HFF-Myc (cell line): Measurements from ENCODE around the gene BSPRY.

Source experiments
- DNase-seq: peaks from one replicate; pipeline ENCODE4 v3.0.0-alpha.2; 2011; ENCODE audit warnings: low read depth; ENCODE audit errors: extremely low read depth
- H3K4me3 ChIP-seq: replicated peaks from 2 replicates; pipeline ENCODE4 v1.5.1; 2011; ENCODE audit warnings: low read depth, mild to moderate bottlenecking, control low read depth, low read length
- TF ChIP-seq, protein P1 (sequence below): IDR thresholded peaks from 2 replicates; pipeline ENCODE4 v1.5.1; 2012; ENCODE audit warnings: mild to moderate bottlenecking, low read depth, low read length, control low read depth; ENCODE audit errors: missing control alignments

Gene BSPRY

DNA sequence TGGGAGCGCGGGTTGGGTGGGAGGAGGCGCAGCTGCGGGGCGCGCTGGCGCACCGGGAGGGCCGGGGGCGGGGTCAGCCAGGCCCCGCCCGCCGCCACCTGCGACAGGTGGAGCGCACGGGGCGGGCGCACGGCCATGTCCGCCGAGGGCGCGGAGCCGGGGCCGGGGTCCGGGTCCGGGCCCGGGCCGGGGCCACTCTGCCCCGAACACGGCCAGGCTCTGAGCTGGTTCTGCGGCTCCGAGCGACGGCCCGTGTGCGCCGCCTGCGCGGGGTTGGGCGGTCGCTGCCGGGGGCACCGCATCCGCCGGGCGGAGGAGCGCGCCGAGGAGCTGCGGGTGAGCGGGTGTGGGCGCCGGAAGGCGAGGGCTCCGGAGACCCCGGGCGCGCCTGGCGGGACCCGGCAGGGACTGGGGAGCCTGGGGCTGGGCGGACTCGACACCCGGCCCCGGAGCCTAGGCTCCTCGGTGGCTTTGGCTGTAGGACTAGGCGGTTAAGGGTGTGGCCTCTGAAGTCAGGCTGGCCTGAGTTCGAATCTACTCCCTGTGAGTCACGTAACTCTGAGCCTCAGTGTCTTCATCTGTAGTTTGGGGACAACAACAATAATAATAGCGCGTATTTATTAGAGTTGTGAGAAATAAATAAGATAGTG is at the start of gene BSPRY:
Gene BSPRY (plus strand): TSS at position 97 of the 650 bp plus-strand sequence. CDS start 39 bp downstream, at position 136.
- no peak for DNase-seq
- TF ChIP-seq, protein P1, sequence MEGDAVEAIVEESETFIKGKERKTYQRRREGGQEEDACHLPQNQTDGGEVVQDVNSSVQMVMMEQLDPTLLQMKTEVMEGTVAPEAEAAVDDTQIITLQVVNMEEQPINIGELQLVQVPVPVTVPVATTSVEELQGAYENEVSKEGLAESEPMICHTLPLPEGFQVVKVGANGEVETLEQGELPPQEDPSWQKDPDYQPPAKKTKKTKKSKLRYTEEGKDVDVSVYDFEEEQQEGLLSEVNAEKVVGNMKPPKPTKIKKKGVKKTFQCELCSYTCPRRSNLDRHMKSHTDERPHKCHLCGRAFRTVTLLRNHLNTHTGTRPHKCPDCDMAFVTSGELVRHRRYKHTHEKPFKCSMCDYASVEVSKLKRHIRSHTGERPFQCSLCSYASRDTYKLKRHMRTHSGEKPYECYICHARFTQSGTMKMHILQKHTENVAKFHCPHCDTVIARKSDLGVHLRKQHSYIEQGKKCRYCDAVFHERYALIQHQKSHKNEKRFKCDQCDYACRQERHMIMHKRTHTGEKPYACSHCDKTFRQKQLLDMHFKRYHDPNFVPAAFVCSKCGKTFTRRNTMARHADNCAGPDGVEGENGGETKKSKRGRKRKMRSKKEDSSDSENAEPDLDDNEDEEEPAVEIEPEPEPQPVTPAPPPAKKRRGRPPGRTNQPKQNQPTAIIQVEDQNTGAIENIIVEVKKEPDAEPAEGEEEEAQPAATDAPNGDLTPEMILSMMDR: no peak
- H3K4me3 ChIP-seq: no peak within 1 kb of the TSS

DNA sequence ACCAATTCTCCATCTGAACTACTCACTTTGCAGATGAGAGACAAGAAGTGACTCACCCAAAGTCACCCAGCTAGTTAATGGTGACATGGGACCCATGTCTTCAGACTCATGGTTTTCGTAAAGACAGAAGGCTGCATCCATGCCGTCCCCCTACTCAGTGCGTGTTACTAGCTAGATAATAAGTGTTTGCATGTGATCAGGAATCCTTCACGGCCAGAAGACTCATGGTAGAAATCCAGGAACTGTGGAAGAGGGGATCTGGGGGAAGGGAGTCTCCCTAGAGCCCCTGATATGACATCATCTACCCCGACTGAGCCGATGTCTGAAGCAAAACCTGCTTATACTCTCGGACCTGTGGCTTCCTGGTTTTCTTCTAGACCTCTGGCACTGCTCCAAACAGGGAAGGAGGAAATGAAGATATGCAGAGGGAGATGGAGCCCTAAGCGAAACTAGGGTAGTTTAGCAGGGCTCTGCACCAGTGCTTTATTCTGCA is 49.5 kb upstream of the BSPRY start:
- no peak overlapping the region for H3K4me3 ChIP-seq
- no peak for DNase-seq

DNA sequence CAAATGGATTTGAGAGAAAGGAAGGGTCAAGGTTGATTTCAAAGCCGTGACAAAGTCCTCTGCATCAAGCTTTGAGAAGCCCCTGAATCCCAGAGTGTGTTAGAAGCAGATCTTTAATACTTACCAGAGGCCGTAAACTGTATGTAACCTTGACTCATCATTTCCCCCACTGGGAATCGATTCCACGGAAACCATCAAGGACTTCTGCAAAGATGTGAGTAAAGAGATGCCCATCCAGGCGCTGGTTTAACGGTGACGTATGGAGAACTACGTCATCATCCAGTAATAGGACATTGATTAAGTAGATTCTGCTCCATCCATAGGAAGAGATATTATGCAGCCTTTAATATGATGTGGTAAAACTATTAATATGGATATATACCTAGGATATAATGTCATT is 47.8 kb upstream of the BSPRY start:
- no peak for DNase-seq
- H3K4me3 ChIP-seq: no peak overlapping the region
- TF ChIP-seq, protein P1: no peak

More for the DNA sequence above, 49.5 kb upstream of the BSPRY start:
- TF ChIP-seq, protein P1: no peak

DNA sequence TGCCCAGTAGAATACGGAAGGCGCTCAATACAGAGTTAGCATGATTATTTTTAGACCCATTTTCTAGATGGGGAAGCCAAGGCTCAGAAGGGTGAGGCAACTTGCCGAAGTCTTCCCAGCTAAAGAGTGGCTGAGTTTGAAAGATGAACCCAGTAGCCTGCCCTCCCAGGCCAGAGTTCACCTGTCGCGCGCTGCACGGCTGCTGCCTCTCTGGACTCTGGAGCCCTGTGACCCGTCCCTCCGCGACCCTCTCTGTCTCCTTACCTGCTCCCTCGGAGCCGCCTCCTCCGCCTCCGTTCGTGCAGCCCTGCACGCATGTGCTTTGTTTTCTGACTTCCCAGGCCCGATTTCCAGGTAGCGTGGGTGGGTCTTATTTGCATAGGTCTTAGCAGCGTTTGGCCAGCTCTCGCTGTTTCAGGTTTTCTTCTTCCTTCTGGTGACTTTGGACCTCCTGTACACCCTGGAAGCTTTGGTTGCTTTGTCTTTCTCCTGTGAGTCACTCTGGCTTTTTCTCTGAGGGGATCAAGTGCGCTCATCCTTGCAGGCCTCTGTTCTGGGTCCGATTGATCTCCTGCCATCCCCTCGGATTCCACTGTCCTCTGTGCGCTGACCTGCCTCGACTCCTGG is 46.4 kb upstream of the BSPRY start, which contains the start of gene RNF183:
Gene RNF183 (minus strand): TSS at position 585 of the 627 bp plus-strand sequence. CDS start 5,192 bp downstream, outside the sequence.
- no peak for DNase-seq
- no peak within 1 kb of the TSS for H3K4me3 ChIP-seq
- TF ChIP-seq, protein P1: no peak

DNA sequence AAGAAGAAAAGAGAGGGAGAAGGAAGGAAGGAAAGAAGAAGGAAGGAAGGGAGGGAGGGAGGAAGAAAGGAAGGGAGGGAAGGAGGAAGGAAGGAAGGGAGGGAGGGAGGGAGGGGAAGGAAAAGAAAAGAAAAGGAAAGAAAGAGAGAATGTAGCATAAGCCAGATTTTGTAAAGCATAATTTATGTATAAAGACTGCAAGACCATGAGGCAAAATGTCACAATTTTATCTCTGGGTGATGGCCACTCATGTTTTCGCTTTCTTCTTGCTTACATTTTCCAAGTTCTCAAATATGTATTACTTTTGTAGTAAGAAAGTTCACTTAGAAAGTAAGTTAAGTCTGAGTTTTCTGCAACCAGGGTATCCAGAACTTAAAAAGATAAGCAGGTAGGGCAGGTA is 42.8 kb upstream of the BSPRY start:
- TF ChIP-seq, protein P1: no peak
- H3K4me3 ChIP-seq: no peak overlapping the region
- no peak for DNase-seq

DNA sequence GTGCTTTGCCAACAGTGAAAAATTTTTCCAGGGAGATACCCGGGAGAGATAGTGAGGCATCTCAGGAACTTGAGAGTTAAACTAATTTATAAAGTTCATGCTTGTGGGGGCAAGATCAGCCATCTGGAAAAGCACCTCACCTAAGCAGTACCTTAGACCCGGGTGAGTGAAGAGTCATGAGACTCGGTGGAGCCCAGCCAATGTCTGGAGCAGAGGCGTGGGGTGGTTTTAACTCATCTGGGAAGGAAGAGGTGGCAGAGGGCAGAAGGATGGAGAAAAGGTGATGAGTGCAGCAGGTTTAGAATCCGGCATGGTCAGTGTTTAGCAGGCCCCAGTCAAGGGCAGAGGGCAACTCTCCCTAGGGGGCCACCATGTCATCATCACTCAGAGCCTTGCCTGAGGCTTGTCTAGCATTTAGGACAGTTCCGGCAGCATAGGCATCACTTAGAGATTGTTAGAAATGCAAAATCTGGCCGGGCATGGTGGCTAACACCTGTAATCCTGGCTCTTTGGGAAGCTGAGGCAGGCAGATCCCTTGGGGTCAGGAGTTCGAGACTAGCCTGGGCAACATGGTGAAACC is 41.9 kb upstream of the BSPRY start:
- H3K4me3 ChIP-seq: no peak overlapping the region
- DNase-seq: no peak
- TF ChIP-seq, protein P1: no peak
